Activated CD4-positive, alpha-beta T cell treated with anti-CD3 and anti-CD28 coated beads, Interleukin-2, amount 10 ng/mL, durations not matched to agents 7 days and 5 days (primary cell): ENCODE results near the gene PSMG3. TPM values are rescaled to one million over a fixed set of nuclear protein-coding genes. Genes with fewer than 3 reads are reported as not detected.

ENCODE experiments used
- CTCF ChIA-PET: fragments of 350-600 bp; sonication (Branson Sonifier 250); formaldehyde crosslinking; loops from one replicate; lab custom pipeline; 2021; ENCODE audit warnings: antibody characterized with exemption; lab: Charles Lee
- POLR2A ChIA-PET: fragments of 350-600 bp; sonication (Branson Sonifier 250); formaldehyde crosslinking; loops from one replicate; lab custom pipeline; 2021; ENCODE audit warnings: antibody characterized with exemption; lab: Charles Lee
- DNase-seq: peaks from one replicate; pipeline ENCODE4 v3.0.0-alpha.2; 2020
- H3K27ac Mint-ChIP-seq: one replicate; pipeline ENCODE4 v1.8.0; 2021; ENCODE audit warnings: mild to moderate bottlenecking, moderate library complexity, mixed read lengths
- H3K27me3 Mint-ChIP-seq: one replicate; pipeline ENCODE4 v1.8.0; 2021; ENCODE audit warnings: mixed read lengths
- H3K36me3 Mint-ChIP-seq: one replicate; pipeline ENCODE4 v1.8.0; 2021; ENCODE audit warnings: low read depth, mixed read lengths
- H3K4me1 Mint-ChIP-seq: one replicate; pipeline ENCODE4 v1.8.0; 2021; ENCODE audit warnings: mixed read lengths
- H3K4me3 Mint-ChIP-seq: one replicate; pipeline ENCODE4 v1.8.0; 2021; ENCODE audit warnings: mild to moderate bottlenecking, moderate library complexity, mixed read lengths
- H3K9me3 Mint-ChIP-seq: one replicate; pipeline ENCODE4 v1.8.0; 2021; ENCODE audit warnings: mixed read lengths
- total RNA-seq, 2 experiments: library from RNA; stranded (reverse); gene quantifications; one replicate each; pipeline ENCODE4 v1.2.3, GENCODE V29; 2021

PSMG3 gene
- total RNA-seq, 2 experiments from 2014 or later, result 23.1 to 29.3 TPM

DNA sequence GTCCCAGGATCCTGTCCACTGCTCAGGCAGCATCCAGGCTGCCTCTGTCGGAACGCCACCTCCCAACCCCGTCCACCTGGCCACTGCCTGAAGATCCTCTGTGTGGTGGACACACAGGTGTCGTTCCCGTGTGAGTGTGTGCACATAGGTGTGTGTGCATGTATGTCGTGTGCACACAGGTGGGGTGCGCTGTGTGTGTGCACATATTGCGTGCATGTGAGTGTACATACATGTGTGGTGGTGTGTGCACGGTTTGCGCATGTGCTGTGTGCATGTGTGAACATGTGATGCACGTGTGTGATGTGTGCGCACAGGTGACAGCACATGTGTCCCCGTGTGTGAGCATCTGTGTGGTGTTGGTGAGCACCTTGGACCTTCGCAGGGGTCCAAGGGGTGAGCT, 20.9 kb downstream of the PSMG3 start:
- ChIA-PET POLR2A (no interaction called here), CTCF (no interaction called here)
- no peaks in the 10 kb centered on the region for H3K27me3 Mint-ChIP-seq
- H3K27ac Mint-ChIP-seq, result no peak overlapping the region
- no peak for DNase-seq
- H3K9me3 Mint-ChIP-seq, result no peaks in the 10 kb centered on the region
- H3K36me3 Mint-ChIP-seq, result no peaks in the 10 kb centered on the region
- H3K4me3 Mint-ChIP-seq, result no peak overlapping the region
- peaks cover 3% of the 10 kb centered on the region for H3K4me1 Mint-ChIP-seq

DNA sequence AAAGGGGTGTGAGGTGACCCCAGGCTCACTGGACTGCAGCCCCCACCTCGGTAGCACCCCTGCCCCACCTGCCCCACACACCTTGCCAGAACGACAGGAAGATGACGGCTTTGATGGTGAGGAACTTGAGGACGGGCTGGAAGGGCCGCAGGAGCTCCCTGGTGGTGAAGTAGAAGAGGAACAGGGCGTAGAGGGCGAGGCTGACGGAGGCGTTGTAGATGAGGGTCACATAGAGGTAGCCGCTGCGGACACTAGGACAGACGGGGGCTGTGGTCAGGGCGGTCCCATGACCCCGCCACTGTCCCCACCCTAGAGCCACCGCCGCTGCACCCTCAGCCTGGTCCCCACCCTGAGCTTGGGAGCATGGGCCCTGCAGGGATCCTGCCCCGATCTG, 21.4 kb downstream of the PSMG3 start:
- ChIA-PET CTCF (interaction anchor here (1.0 kb wide), 1 partner anchor 10 kb away, joined by 3 read pairs; no protein-coding TSS in a partner anchor), POLR2A (no interaction called here)
- H3K36me3 Mint-ChIP-seq, result no peaks in the 10 kb centered on the region
- H3K27me3 Mint-ChIP-seq, result no peaks in the 10 kb centered on the region
- H3K9me3 Mint-ChIP-seq, result no peaks in the 10 kb centered on the region
- H3K4me1 Mint-ChIP-seq, result peaks cover 3% of the 10 kb centered on the region
- peak overlapping the region; percentile 3 for H3K4me3 Mint-ChIP-seq
- H3K27ac Mint-ChIP-seq, result no peak overlapping the region
- DNase-seq, result no peak

DNA sequence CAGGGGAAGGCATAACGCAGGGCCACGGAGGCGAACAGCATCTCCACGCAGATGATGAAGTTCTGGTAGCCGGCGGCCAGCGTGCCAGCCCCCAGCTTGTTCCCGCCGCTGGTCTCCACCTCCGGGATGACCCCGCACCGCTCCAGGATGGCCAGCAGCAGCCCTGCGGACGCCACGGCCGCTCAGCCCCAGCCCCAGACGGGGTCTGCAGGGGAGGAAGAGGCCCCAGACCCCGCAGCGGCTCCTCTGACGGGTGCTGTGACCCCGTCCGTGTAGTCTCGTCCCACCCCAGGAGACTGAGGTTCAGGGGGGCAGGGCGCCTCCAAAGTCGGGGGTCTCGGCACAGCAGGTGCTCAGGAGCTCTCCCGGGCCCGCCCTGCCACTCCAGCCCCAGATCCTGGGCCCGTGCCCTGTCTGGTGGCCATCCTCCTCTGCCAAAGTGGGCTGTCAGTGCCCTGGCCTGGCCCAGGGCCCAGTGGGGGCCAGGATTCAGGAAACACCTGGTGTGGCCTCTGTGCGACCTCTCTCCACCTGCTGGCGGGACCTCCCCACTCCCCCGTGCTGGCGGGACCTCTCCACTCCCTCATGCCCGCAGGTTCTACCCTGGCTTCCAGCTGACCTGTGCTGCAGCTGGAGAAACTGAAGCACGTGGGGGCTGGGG, 21.9 kb downstream of the PSMG3 start:
- DNase-seq, result no peak
- Mint-ChIP-seq H3K9me3 (no peaks in the 10 kb centered on the region), H3K27ac (no peak overlapping the region), H3K27me3 (no peaks in the 10 kb centered on the region), H3K4me1 (peaks cover 3% of the 10 kb centered on the region), H3K36me3 (no peaks in the 10 kb centered on the region), H3K4me3 (no peak overlapping the region)
- ChIA-PET CTCF (interaction anchor here (1.0 kb wide), 1 partner anchor 10 kb away, joined by 3 read pairs; no protein-coding TSS in a partner anchor), POLR2A (no interaction called here)

- no peaks in the 10 kb centered on the region for H3K27me3 Mint-ChIP-seq
- ChIA-PET CTCF (no interaction called here), POLR2A (no interaction called here)
- H3K27ac Mint-ChIP-seq, result no peak overlapping the region
- DNase-seq, result no peak
- H3K9me3 Mint-ChIP-seq, result no peaks in the 10 kb centered on the region
- H3K36me3 Mint-ChIP-seq, result no peaks in the 10 kb centered on the region
- no peak overlapping the region for H3K4me3 Mint-ChIP-seq
- peaks cover 3% of the 10 kb centered on the region for H3K4me1 Mint-ChIP-seq
Measured at GRCh38 chr7:1546909-1547776, 22.7 kb downstream of the PSMG3 start.

- no peak overlapping the region for H3K4me3 Mint-ChIP-seq
- H3K4me1 Mint-ChIP-seq, result peaks cover 3% of the 10 kb centered on the region
- H3K9me3 Mint-ChIP-seq, result no peaks in the 10 kb centered on the region
- H3K36me3 Mint-ChIP-seq, result no peaks in the 10 kb centered on the region
- no peak overlapping the region for H3K27ac Mint-ChIP-seq
- DNase-seq, result no peak
- no peaks in the 10 kb centered on the region for H3K27me3 Mint-ChIP-seq
- ChIA-PET CTCF (no interaction called here), POLR2A (no interaction called here)
Measured at GRCh38 chr7:1546274-1546908, 23.4 kb downstream of the PSMG3 start.

DNA sequence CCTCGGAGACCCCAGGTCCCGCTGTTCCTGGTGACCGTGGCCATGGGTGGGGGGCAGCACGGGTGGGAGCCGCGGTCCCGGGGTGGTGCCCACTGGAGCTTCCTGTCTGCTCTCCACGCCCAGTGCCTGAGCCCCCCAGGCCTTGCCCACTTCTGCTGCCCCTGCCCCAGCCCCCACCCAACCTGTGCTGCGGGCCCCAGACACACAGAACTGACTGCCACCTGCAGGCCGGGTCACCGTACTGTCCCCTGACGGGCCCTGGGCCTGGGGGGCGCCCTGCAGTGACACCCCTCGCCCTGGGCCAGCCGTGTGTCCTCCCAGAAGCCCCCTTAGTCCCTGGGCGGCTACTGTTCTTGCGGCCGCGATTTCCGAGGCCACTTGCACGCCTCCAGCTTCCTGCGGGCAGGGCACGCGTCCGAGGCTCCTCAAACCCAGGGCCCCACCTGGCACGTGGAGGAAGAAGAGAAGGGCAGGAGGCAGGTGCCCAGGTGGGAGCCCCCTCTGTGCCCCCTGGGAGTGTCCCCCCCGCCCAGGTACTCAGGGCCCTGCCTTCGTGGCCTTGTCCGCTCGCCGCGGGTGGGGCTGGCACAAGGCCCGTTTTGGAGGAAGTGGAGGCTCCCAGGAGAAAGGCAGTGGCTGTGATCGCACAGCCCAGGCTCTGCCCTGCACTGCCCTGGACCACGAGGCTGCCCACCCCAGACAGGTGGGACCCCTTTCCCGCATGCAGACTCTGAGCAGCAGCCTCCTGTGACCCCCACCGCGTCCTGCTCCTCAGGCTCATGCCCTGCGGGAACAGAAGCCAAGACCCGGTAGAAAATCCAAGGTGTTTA, 24.2 kb downstream of the PSMG3 start:
- ChIA-PET POLR2A (no interaction called here), CTCF (no interaction called here)
- Mint-ChIP-seq H3K4me1 (peaks cover 3% of the 10 kb centered on the region), H3K27ac (peak overlapping the region; percentile 41), H3K36me3 (peaks cover 2% of the 10 kb centered on the region), H3K27me3 (no peaks in the 10 kb centered on the region), H3K9me3 (no peaks in the 10 kb centered on the region), H3K4me3 (no peak overlapping the region)
- DNase-seq, result no peak

- Mint-ChIP-seq H3K4me1 (peaks cover 3% of the 10 kb centered on the region), H3K36me3 (peaks cover 2% of the 10 kb centered on the region), H3K27me3 (no peaks in the 10 kb centered on the region), H3K27ac (no peak overlapping the region), H3K4me3 (no peak overlapping the region), H3K9me3 (no peaks in the 10 kb centered on the region)
- POLR2A ChIA-PET, result no interaction called here
- no peak for DNase-seq
- CTCF ChIA-PET, result no interaction called here
Measured at GRCh38 chr7:1544896-1545416, 24.9 kb downstream of the PSMG3 start.

GRCh38 chr7:1544178-1544895, 25.5 kb downstream of the PSMG3 start:
- Mint-ChIP-seq H3K27me3 (no peaks in the 10 kb centered on the region), H3K9me3 (no peaks in the 10 kb centered on the region), H3K36me3 (peaks cover 2% of the 10 kb centered on the region), H3K27ac (no peak overlapping the region), H3K4me3 (no peak overlapping the region), H3K4me1 (peaks cover 3% of the 10 kb centered on the region)
- CTCF ChIA-PET, result interaction anchor here (2.9 kb wide), 1 partner anchor 12 kb away, joined by 12 read pairs; the partner anchor contains the start of gene TMEM184A
- POLR2A ChIA-PET, result no interaction called here
- DNase-seq, result no peak

DNA sequence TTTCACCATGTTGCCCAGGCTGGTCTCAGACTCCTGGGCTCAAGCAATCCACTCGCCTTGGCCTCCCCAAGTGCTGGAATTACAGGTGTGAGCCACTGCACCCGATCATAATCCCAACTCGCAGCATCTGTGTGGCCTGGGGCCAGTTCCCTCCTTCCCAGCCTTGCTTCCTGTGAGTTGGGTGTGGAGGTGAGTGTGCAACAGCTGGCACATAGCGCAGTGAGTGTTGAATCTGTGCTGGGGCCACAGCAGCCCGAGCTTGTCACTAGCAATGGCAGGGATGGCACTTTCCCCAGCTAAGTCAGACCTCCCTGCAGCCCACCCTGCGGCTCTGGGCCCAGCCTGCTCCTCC, 26.0 kb downstream of the PSMG3 start:
- Mint-ChIP-seq H3K27ac (no peak overlapping the region), H3K9me3 (no peaks in the 10 kb centered on the region), H3K36me3 (peaks cover 2% of the 10 kb centered on the region), H3K4me1 (peaks cover 3% of the 10 kb centered on the region), H3K27me3 (no peaks in the 10 kb centered on the region), H3K4me3 (no peak overlapping the region)
- no peak for DNase-seq
- CTCF ChIA-PET, result interaction anchor here (2.9 kb wide), 1 partner anchor 13 kb away, joined by 12 read pairs; the partner anchor contains the start of gene TMEM184A
- POLR2A ChIA-PET, result no interaction called here

DNA sequence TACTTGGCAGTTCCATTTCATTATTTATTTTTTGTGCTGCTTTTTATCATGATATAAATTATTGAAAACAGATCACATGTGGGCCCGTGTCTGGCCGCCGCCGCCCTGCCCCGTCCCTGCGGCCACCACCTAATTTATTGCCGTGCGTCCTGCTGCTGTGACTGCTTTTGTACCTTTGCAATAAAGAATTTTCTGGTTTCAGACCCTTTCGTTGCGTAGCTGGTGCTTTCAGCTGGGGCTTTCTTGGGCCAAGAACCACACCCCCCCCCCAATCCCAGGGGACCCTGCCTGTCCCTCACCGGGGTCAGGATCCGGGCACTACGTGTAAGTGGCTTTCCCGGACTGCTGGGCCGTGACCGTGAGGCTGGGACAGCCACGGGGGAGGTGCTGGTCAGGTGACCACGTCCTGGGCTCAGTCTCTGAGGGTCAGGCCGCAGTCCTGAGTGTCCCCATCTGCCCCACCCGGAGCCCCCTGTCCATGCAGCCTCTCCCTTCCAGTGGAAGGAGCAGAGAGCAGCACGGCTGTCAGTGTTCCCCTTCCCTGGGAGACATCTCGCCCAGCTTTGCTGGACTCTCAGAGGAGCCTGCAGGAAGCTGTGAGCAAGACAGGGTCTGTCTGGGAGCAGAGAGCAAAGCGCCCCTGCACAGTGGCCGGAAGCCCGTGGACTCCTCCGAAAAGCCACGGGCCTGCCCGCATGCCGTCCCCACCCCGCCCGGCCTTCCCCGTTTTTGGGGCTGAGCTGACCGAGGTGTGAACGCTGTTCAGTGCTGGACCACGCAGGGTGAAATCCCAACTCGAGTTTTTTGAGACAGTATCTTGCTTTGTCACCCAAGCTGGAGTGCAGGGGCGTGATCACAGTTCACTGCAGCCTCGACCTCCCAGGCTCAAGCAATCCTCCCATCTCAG, 26.7 kb downstream of the PSMG3 start:
- no peak overlapping the region for H3K4me3 Mint-ChIP-seq
- CTCF ChIA-PET, result interaction anchor here (2.9 kb wide), 1 partner anchor 13 kb away, joined by 12 read pairs; the partner anchor contains the start of gene TMEM184A
- POLR2A ChIA-PET, result no interaction called here
- no peak overlapping the region for H3K27ac Mint-ChIP-seq
- no peaks in the 10 kb centered on the region for H3K4me1 Mint-ChIP-seq
- H3K9me3 Mint-ChIP-seq, result no peaks in the 10 kb centered on the region
- DNase-seq, result no peak
- H3K36me3 Mint-ChIP-seq, result peaks cover 2% of the 10 kb centered on the region
- no peaks in the 10 kb centered on the region for H3K27me3 Mint-ChIP-seq

DNA sequence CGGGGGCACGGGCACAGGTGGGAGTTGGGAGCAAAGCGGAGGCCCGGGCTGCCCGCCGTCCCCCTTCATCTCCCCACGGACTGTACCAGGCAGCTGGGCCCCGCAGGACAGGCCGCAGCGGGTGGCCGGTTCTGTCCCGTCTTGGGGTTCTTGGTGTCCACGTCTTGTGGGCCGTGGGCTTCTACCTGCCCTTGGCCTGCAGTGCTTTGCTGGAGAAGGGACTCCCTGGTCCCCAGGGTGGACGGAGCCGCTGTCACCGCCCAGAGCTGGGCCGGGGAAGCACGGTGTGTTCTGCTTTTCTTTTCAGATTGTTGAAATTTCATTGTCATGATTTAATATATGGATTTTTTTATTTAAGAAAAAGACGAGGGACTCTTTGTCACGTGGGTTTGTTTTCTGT, 27.5 kb downstream of the PSMG3 start:
- DNase-seq, result no peak
- no peak overlapping the region for H3K27ac Mint-ChIP-seq
- no peak overlapping the region for H3K4me3 Mint-ChIP-seq
- H3K36me3 Mint-ChIP-seq, result peaks cover 2% of the 10 kb centered on the region
- no peaks in the 10 kb centered on the region for H3K4me1 Mint-ChIP-seq
- H3K9me3 Mint-ChIP-seq, result no peaks in the 10 kb centered on the region
- H3K27me3 Mint-ChIP-seq, result no peaks in the 10 kb centered on the region
- POLR2A ChIA-PET, result no interaction called here
- CTCF ChIA-PET, result interaction anchor here (2.9 kb wide), 1 partner anchor 14 kb away, joined by 12 read pairs; the partner anchor contains the start of gene TMEM184A
